NCI-H2196 (cell line): ENCODE data around the gene C2CD3.
A peak's percentile ranks its signal among the peaks of the same experiment; 100 is the strongest.
"Not testable (repeated sequence)": the region's sequence is repeated elsewhere in the genome, so short reads cannot be mapped to it uniquely, and the experiment has no call there.

Source experiments
- DNase-seq: peaks from one replicate; lab custom pipeline; 2025; ENCODE audit not compliant: unreplicated experiment; lab: John Stamatoyannopoulos, UW

Gene C2CD3

GRCh38 chr11:74006743-74007304 is 164.0 kb downstream of the C2CD3 start:
- DNase-seq = no peak

DNA sequence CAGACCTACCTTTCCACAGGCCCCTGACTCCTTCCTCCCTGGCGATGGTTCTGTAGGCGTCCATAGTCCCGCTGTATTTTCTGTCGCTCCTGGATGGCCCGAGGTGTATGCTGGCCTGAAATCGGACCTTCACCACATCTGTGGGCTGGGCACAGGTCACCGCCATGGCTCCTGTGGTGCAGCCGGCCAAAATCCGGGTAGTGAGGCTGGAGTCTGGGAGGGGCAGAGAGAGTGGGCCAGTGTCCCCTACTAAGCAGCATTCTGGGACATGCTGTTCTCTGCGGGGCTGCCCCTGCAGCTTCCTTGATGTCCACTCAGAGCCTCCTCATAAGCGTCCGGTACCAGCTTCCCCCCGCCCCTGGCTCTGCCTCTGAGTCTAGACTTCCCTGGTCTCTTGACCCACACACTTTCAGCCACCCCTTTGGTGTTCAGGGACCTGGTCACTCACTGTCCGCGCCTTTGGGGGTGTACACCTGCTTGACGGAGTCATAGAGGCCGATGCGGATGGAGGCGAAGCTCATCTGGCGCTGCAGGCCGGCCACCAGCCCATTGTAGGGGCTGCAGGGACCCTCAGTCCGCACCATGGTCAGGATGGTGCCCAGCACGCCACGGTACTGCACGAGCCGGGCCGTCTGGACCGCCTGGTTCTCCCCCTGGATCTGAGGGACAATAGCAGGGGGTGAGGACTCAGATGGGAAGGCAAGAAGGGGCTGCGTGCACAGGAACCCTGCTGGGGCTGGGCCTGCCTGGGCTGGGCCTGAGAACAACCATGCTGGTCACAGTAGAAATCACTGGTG is 164.9 kb downstream of the C2CD3 start:
- no peak for DNase-seq

DNA sequence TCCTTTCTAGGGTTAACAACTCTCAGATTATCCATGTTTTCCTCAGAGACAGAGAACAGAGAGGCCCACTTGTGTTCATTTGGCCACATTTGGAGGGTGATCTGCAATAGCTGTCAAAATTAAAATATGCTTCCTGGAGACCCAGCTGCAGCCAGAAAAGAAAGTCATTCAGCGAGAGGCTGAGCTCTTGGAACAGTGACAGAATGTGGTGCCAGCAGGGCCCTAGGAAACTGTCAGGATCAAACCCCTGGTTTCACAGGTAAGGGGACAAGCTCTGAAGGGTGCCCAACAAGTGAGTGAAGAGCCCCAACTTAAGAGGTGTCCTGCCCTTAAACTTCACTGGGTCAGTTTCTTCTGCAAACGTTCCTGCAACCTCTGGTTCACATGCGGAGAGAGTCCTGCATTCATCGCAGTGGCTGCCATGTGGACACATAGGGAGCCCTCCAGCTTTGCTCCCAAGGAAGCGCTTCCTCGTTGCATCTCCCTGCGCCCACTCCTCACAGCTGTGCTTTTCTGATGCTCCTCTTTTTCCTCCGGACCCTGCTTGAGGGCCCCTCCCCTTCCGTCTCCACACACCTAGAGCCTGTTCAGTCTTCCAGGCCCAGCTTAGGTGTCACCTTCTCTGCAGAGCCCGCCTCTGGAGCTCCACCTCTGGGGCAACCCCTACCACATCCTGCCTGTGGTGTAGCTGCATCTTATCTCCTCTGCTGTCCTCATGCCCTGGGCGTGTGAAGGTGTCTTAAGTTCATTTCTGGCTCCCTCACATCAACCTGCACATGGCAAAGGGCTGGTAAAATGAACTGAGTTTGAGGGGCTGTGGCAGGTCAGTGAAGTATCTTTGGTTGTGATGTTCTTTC is 165.8 kb downstream of the C2CD3 start:
- no peak for DNase-seq

DNA sequence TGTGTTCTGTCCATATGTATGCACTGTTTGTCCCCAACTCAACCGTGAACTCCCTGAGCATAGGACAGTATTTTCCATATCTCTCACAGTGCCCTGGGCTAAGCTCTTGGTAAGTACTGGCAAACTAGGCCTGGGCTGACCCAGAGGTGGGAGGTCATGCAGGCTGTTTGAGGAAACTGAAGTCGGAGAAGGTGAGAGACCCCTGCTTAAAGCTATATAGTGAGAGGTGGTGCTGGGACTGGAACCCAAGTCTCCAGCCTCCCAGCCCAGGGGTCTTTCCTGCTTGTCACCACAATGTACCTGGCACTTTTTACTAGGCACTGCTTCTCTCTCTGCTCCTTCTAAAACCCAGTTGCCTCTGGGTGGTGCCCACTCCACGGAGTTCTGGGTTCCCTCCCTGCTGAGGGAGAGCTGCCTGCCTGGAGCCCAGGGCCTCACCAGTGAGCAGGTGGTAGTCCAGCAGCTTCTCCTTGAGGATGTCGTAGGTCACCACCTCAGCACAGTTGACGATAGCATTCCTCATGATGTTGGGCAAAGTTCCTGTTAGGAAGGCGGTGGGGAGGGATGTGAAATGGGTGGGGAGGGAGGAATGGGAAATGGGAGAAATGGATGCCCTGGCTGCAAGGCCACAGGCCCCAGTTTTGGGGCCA is 166.6 kb downstream of the C2CD3 start:
- no peak for DNase-seq

GRCh38 chr11:74002832-74003231 is 168.0 kb downstream of the C2CD3 start:
- DNase-seq = no peak

DNA sequence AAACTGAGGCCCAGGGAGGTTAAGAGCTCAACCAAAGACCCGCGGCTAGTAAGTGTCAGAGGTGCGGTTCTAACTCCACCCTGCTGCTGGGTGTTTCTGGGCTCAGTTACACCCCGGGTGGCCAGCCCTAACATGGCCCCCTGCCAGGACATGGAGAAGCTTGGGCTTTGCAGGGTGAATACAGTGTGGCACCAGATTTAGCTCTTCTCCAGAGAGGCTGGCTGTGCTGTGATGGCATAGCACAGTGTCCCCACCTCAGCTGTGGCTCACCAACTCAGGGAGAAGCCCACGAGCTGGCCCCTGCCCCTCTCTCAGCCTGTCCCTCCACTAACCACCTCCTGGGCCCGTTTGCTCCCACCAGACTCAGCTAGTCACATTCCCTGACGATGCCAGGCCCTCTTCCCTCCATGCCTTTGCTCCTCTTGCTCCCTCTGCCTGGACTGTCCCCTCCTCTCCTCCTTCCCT is 168.9 kb downstream of the C2CD3 start:
- no peak for DNase-seq

DNA sequence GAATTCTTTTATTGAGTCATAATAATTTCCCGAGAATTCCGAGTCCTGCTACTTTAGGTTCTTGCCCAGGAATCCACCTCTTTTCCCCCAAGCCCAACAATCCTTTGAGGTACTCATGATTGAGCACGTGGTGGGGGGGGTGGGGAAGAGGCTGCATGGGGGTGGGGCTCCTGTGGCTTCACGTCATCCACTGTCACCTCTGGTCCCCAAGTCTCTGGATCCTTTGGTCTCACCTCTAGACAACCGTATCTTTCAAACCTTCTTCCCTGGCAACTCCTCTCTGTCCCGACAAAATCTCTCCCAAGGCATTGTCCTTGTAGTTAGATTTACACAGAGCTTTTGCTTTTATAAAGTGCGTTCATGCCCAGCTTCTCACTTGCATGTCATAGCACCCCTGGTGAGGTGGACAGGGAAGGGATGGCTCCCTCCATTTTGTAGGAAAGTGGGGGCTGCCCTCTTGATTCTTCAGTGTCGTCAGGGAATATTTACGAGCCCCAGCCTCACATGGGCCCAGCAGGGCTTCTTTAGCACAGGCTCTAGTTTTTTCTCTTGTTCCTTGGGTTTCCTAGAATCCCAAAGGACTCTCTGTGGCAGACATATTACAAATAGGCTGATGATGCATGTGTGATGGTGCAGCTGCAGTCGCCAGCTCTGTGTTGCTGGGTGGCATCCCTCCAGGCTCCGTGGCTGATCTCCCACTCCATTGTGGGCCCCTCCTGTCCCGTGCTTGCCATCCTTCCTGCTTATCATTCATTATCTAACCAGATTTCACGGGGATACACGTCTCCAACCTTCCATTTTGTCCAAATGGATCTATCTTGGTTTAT is 170.3 kb downstream of the C2CD3 start:
- no peak for DNase-seq

GRCh38 chr11:73999581-74000306 is 171.1 kb downstream of the C2CD3 start:
- DNase-seq = peak; percentile 61

- DNase-seq = no peak
These were observed 171.8 kb downstream of the C2CD3 start for GRCh38 chr11:73998846-73999575.

GRCh38 chr11:73997120-73997770 is 173.6 kb downstream of the C2CD3 start:
- DNase-seq = no peak

GRCh38 chr11:73996161-73996747 is 174.5 kb downstream of the C2CD3 start:
- DNase-seq = no peak

DNA sequence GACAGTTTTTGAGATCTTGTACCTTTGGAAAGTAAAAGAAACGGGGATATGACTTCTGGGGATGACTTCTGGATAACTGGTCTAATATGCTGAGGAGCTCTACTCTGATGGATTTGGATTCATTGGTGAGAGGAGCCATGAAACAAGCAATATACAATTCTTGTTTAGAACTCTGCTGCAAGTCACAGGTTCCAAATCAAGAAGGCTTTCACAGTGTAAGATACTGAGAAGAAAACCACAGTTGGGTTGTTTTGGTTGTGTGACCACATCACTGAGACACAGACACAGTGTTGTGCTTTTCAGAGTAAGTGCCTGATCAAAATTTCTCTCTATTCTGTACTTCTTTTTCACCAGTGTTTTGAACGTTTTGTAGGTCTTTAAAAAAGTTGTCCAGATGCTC is 175.1 kb downstream of the C2CD3 start:
- DNase-seq = no peak

DNA sequence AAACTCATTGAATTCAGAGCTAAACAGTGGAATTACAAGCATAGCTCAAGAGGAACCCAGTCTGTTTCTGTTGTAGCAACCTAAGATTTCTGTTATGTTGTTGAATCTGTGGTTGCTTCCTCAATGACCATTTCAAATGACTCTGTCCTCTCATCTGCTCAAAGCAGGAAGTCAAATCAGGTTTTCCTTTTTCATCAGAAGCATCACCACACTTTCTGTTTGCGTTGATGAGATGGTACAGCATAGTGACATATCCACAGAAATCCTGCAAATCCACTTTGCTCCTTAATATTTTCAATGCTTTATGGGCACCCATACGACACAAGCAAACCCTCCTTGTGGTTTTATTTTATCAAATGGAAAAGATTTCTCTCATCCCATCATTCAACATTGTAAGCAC is 175.6 kb downstream of the C2CD3 start:
- DNase-seq = no peak

GRCh38 chr11:73991471-73992006 is 179.3 kb downstream of the C2CD3 start:
- no peak for DNase-seq

DNA sequence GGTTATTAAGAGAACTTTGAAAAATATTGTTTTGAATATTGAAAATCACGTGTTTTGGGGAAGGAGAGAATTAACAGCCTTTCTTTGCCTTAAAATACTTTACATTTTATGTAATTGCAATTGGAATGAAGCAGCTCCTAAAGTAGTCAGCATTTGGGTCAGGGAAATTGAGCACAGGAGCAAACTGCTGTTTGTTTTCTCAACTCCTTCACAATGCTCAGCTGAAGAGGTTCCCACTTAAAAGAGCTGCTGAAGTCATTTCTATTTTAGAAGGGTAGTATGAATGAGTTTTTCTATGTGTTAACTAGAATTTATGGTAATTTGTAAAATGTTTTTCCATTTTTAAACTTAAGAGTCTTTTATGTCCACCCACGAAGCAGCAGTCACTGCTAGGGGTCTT is 180.1 kb downstream of the C2CD3 start:
- no peak for DNase-seq

DNA sequence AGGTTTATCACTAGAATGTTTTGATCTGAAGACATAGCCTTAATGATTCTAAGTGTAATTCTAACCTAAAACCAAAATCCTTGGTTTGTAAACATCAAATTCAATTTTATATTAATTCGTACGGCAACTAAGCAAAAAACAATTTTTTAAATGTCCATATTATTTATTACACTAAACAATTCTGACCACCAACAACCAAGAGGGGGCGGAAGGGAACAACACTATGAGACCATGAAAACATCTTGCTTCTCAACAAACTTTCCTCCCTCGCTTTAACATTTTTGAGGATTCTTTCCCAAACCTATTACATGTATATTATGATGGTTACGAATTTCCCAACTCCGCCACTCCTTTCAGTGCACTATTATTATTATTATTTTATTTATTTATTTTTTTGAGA is 181.6 kb downstream of the C2CD3 start:
- DNase-seq = no peak

DNA sequence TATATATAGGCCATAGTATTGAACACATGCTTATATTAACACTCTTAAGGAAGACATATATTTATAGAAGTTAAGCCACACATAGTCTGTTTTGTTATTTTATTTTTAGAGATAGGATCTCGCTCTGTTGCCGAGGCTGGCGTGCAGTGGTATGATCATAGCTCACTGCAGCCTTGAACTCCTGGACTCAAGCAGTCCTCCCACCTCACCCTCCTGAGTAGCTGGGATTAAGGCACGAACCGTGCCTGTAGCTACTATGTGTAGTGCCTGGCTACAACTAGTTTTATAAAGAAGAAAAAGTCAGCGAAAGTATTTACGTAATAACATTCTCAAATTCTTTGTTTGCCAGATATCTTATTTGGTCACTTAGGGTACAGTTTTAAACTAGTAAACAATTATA is 182.6 kb downstream of the C2CD3 start:
- no peak for DNase-seq

- not testable (repeated sequence) for DNase-seq
These were observed 185.1 kb downstream of the C2CD3 start for GRCh38 chr11:73985661-73986060.
